ENCODE measurements around the gene EVX2. TPM values are rescaled to one million over a fixed set of nuclear protein-coding genes. Genes with fewer than 3 reads are reported as not detected.
A peak's percentile ranks its signal among the peaks of the same experiment; 100 is the strongest.

EVX2 gene
- total RNA-seq, 1 experiment from 2014 or later, result not detected

- ChIA-PET CTCF (no interaction called here), POLR2A (ENCODE audit: unreplicated experiment) (no interaction called here)
- intact Hi-C loops (cut with micrococcal nuclease; ENCODE audit: unreplicated experiment), result no loop called here
- TF ChIP-seq CTCF (conservative IDR thresholded peaks at IDR 0.05), result no peak
- Histone ChIP-seq H3K79me2 (ENCODE audit: low read depth) (no peaks in the 10 kb centered on the region), H4K20me1 (ENCODE audit: insufficient read depth) (no peaks in the 10 kb centered on the region), H3K4me3 (no peak overlapping the region), H3F3A (ENCODE audit: insufficient read depth, low read depth) (no peaks in the 10 kb centered on the region), H3K27me3 (ENCODE audit: insufficient read depth, low read depth) (peaks cover 68% of the 10 kb centered on the region), H3K36me3 (ENCODE audit: low read depth) (no peaks in the 10 kb centered on the region), H3K9me3 (ENCODE audit: insufficient read depth, low read depth) (no peaks in the 10 kb centered on the region; the same call in 1 of the 2 replicates), H3K4me2 (no peak overlapping the region), H3K27ac (no peak overlapping the region), H2AFZ (no peak overlapping the region), H3K4me1 (replicated peaks; ENCODE audit: insufficient read depth) (no peaks in the 10 kb centered on the region), H3K9me2 (ENCODE audit: insufficient read depth) (no peaks in the 10 kb centered on the region)
- no TSS peak for BruUV-seq (replicated peaks)
- DNase-seq, result no peak
Measured at GRCh38 chr2:176076796-176077195, 7.0 kb downstream of the EVX2 start.

GRCh38 chr2:176076063-176076462, 7.7 kb downstream of the EVX2 start:
- no peak overlapping the region for H3K4me3 ChIP-seq
- no peaks in the 10 kb centered on the region for H3K9me2 ChIP-seq (ENCODE audit: insufficient read depth)
- H3K4me2 ChIP-seq, result no peak overlapping the region
- DNase-seq, result no peak
- H3F3A ChIP-seq (ENCODE audit: insufficient read depth, low read depth), result no peaks in the 10 kb centered on the region
- POLR2A ChIA-PET (ENCODE audit: unreplicated experiment), result no interaction called here
- H3K27me3 ChIP-seq (ENCODE audit: insufficient read depth, low read depth), result peaks cover 76% of the 10 kb centered on the region
- CTCF ChIA-PET, result no interaction called here
- no peaks in the 10 kb centered on the region for H4K20me1 ChIP-seq (ENCODE audit: insufficient read depth)
- no peaks in the 10 kb centered on the region for H3K4me1 ChIP-seq (replicated peaks; ENCODE audit: insufficient read depth)
- no peaks in the 10 kb centered on the region for H3K36me3 ChIP-seq (ENCODE audit: low read depth)
- no peaks in the 10 kb centered on the region; the same call in 1 of the 2 replicates for H3K9me3 ChIP-seq (ENCODE audit: insufficient read depth, low read depth)
- H3K27ac ChIP-seq, result no peak overlapping the region
- H2AFZ ChIP-seq, result no peak overlapping the region
- no peaks in the 10 kb centered on the region for H3K79me2 ChIP-seq (ENCODE audit: low read depth)
- no peak for TF ChIP-seq CTCF (conservative IDR thresholded peaks at IDR 0.05)
- no peak for TF ChIP-seq EZH2 (IDR thresholded peaks at IDR 0.05; ENCODE audit: low read depth)
- intact Hi-C loops (cut with micrococcal nuclease; ENCODE audit: unreplicated experiment), result no loop called here
- no TSS peak for BruUV-seq (replicated peaks)

- H3K79me2 ChIP-seq (ENCODE audit: low read depth), result no peaks in the 10 kb centered on the region
- no peaks in the 10 kb centered on the region for H3K4me1 ChIP-seq (replicated peaks; ENCODE audit: insufficient read depth)
- H3K4me2 ChIP-seq, result 0 out of 2 replicates have a peak overlapping the region, but pooled peaks have one; percentile 0
- no peaks in the 10 kb centered on the region for H3F3A ChIP-seq (ENCODE audit: insufficient read depth, low read depth)
- H2AFZ ChIP-seq, result no peak overlapping the region
- no peak overlapping the region for H3K4me3 ChIP-seq
- ChIA-PET POLR2A (ENCODE audit: unreplicated experiment) (no interaction called here), CTCF (no interaction called here)
- H3K9me3 ChIP-seq (ENCODE audit: insufficient read depth, low read depth), result no peaks in the 10 kb centered on the region
- H3K27me3 ChIP-seq (ENCODE audit: insufficient read depth, low read depth), result peaks cover 79% of the 10 kb centered on the region
- TF ChIP-seq CTCF (conservative IDR thresholded peaks at IDR 0.05) (no peak), EZH2 (IDR thresholded peaks at IDR 0.05; ENCODE audit: low read depth) (no peak)
- no peak for DNase-seq
- intact Hi-C loops (cut with micrococcal nuclease; ENCODE audit: unreplicated experiment), result no loop called here
- H4K20me1 ChIP-seq (ENCODE audit: insufficient read depth), result no peaks in the 10 kb centered on the region
- no peaks in the 10 kb centered on the region for H3K36me3 ChIP-seq (ENCODE audit: low read depth)
- no TSS peak for BruUV-seq (replicated peaks)
- no peak overlapping the region for H3K27ac ChIP-seq
- H3K9me2 ChIP-seq (ENCODE audit: insufficient read depth), result no peaks in the 10 kb centered on the region
Measured at GRCh38 chr2:176075481-176075880, 8.3 kb downstream of the EVX2 start.
